HEK293 (cell line): Measurements from ENCODE around the gene AIMP2.

Experiments used
- CTCF ChIA-PET: fragments of 350-600 bp; formaldehyde crosslinking; extraction: SDS; loops from one replicate; lab custom pipeline; 2021; ENCODE audit warnings: antibody characterized with exemption; lab: Yijun Ruan, JAX
- POLR2A ChIA-PET: fragments of 300-600 bp; formaldehyde crosslinking; extraction: SDS; loops from one replicate; lab custom pipeline; 2020; ENCODE audit warnings: antibody characterized with exemption, inconsistent platforms; lab: Yijun Ruan, JAX
- H3K27ac ChIP-seq: fragments of 200-500 bp; sonication (Bioruptor generic); 2 replicates; pipeline ENCODE4 v1.5.1; 2014; ENCODE audit warnings: low read depth, low read length, control low read depth, inconsistent platforms; ENCODE audit errors: extremely low read depth
- H3K36me3 ChIP-seq, 2 experiments: fragments of 200-500 bp in 1 of 2; sonication (Bioruptor generic) in 1 of 2; 1 replicate in 1 of 2; 2 replicates in 1 of 2; pipeline ENCODE4 v1.5.1; 2014 to 2017; ENCODE audit warnings: inconsistent platforms in 2 of 2, low read length in 2 of 2; ENCODE audit not compliant: control insufficient read depth in 2 of 2, insufficient read depth in 1 of 2
- H3K4me1 ChIP-seq: fragments of 200-500 bp; sonication (Bioruptor generic); 2 replicates; pipeline ENCODE4 v1.5.1; 2014; ENCODE audit warnings: mild to moderate bottlenecking, low read length, inconsistent platforms; ENCODE audit not compliant: control insufficient read depth, insufficient read depth
- H3K4me3 ChIP-seq: 2 replicates; pipeline ENCODE4 v1.5.1; 2011; ENCODE audit warnings: low read depth, mild to moderate bottlenecking, control low read depth, low read length, moderate library complexity
- H3K9me3 ChIP-seq: fragments of 200-500 bp; sonication (Bioruptor generic); 2 replicates; pipeline ENCODE4 v1.5.1; 2014; ENCODE audit warnings: low read depth, low read length, inconsistent platforms; ENCODE audit not compliant: control insufficient read depth, insufficient read depth
- GLIS2 ChIP-seq: fragments of 450-650 bp; formaldehyde crosslinking; IDR thresholded peaks from 2 replicates; pipeline ENCODE4 v1.5.1; 2016; ENCODE audit warnings: missing biosample characterization, missing genetic modification characterization
- KLF7 ChIP-seq: fragments of 450-650 bp; formaldehyde crosslinking; IDR thresholded peaks from 2 replicates; pipeline ENCODE4 v1.5.1; 2016; ENCODE audit warnings: missing biosample characterization, missing genetic modification characterization, borderline replicate concordance
- KLF8 ChIP-seq: fragments of 450-650 bp; formaldehyde crosslinking; IDR thresholded peaks from 2 replicates; pipeline ENCODE4 v1.5.1; 2016; ENCODE audit warnings: missing biosample characterization, missing genetic modification characterization
- ZBTB11 ChIP-seq: fragments of 450-650 bp; formaldehyde crosslinking; conservative IDR thresholded peaks from 2 replicates; pipeline ENCODE4 v1.5.1; 2016; ENCODE audit warnings: low read depth, missing biosample characterization, missing genetic modification characterization
- ZBTB49 ChIP-seq: fragments of 450-650 bp; formaldehyde crosslinking; IDR thresholded peaks from 2 replicates; pipeline ENCODE4 v1.5.1; 2016; ENCODE audit warnings: missing biosample characterization, missing genetic modification characterization, low read depth
- ZFP41 ChIP-seq: fragments of 450-650 bp; formaldehyde crosslinking; IDR thresholded peaks from 2 replicates; pipeline ENCODE4 v1.5.1; 2016; ENCODE audit warnings: missing biosample characterization, missing genetic modification characterization, borderline replicate concordance
- ZNF174 ChIP-seq: fragments of 450-650 bp; formaldehyde crosslinking; IDR thresholded peaks from 2 replicates; pipeline ENCODE4 v1.5.0; 2017; ENCODE audit warnings: missing biosample characterization, mild to moderate bottlenecking, missing genetic modification characterization
- ZNF175 ChIP-seq: fragments of 450-650 bp; formaldehyde crosslinking; IDR thresholded peaks from 2 replicates; pipeline ENCODE4 v1.5.1; 2016; ENCODE audit warnings: missing biosample characterization, missing genetic modification characterization
- ZNF19 ChIP-seq: fragments of 450-650 bp; formaldehyde crosslinking; IDR thresholded peaks from 2 replicates; pipeline ENCODE4; 2016; ENCODE audit warnings: missing biosample characterization, missing genetic modification characterization, low read depth
- ZNF221 ChIP-seq: fragments of 450-650 bp; formaldehyde crosslinking; IDR thresholded peaks from 2 replicates; pipeline ENCODE4 v1.5.1; 2017; ENCODE audit warnings: missing biosample characterization, missing genetic modification characterization, borderline replicate concordance
- ZNF23 ChIP-seq: fragments of 450-650 bp; formaldehyde crosslinking; IDR thresholded peaks from 2 replicates; pipeline ENCODE4 v1.5.1; 2016; ENCODE audit warnings: missing biosample characterization, missing genetic modification characterization, borderline replicate concordance
- ZNF274 ChIP-seq, 2 experiments: fragments of 200-500 bp in 1 of 2; fragments of 450-650 bp in 1 of 2; sonication (Bioruptor generic) in 1 of 2; formaldehyde crosslinking in 1 of 2; IDR thresholded peaks; 2 replicates each; pipeline versions ENCODE4 v1.5.1 to v1.6.1; 2014 to 2016; ENCODE audit warnings: borderline replicate concordance in 1 of 2, inconsistent platforms in 1 of 2, low read length in 1 of 2, missing biosample characterization in 1 of 2, missing genetic modification characterization in 1 of 2
- ZNF354C ChIP-seq: fragments of 450-650 bp; formaldehyde crosslinking; IDR thresholded peaks from 2 replicates; pipeline ENCODE4 v1.5.1; 2016; ENCODE audit warnings: missing biosample characterization, missing genetic modification characterization, low read depth, borderline replicate concordance
- ZNF366 ChIP-seq: fragments of 450-650 bp; formaldehyde crosslinking; conservative IDR thresholded peaks from 2 replicates; pipeline ENCODE4 v1.5.1; 2016; ENCODE audit warnings: missing biosample characterization, missing genetic modification characterization
- ZNF48 ChIP-seq: fragments of 450-650 bp; formaldehyde crosslinking; IDR thresholded peaks from 2 replicates; pipeline ENCODE4 v1.5.1; 2016; ENCODE audit warnings: missing biosample characterization, missing genetic modification characterization
- ZNF571 ChIP-seq: fragments of 450-650 bp; formaldehyde crosslinking; IDR thresholded peaks from 2 replicates; pipeline ENCODE4 v1.5.0; 2017; ENCODE audit warnings: missing biosample characterization, missing genetic modification characterization
- ZNF670 ChIP-seq: fragments of 450-650 bp; formaldehyde crosslinking; IDR thresholded peaks from 2 replicates; pipeline ENCODE4 v1.5.1; 2016; ENCODE audit warnings: missing biosample characterization, missing genetic modification characterization, low read depth
- ZNF747 ChIP-seq: fragments of 450-650 bp; formaldehyde crosslinking; IDR thresholded peaks from 2 replicates; pipeline ENCODE4 v1.5.1; 2016; ENCODE audit warnings: missing biosample characterization, missing genetic modification characterization
- ZNF792 ChIP-seq: fragments of 450-650 bp; formaldehyde crosslinking; IDR thresholded peaks from 2 replicates; pipeline ENCODE4 v1.5.1; 2016; ENCODE audit warnings: missing biosample characterization, missing genetic modification characterization
- TF ChIP-seq, protein P1 (sequence below): fragments of 450-650 bp; formaldehyde crosslinking; IDR thresholded peaks from 2 replicates; pipeline ENCODE4 v1.5.1; 2016; ENCODE audit warnings: missing biosample characterization, missing genetic modification characterization, borderline replicate concordance

The AIMP2 gene

GRCh38 chr7:6011541-6011940 is 2.5 kb downstream of the AIMP2 start:
- ChIA-PET POLR2A (interaction anchor here (0.6 kb wide), 1 partner anchor 369 kb away, joined by 4 read pairs; no protein-coding TSS in a partner anchor), CTCF (interaction anchor here (0.6 to 1.2 kb wide), 2 partner anchors 11 to 96 kb away, joined by 3 read pairs; no protein-coding TSS in a partner anchor)
- TF ChIP-seq ZNF747 (tag by site-specific recombination) (no peak), ZNF19 (tag by site-specific recombination) (no peak), ZNF23 (tag by site-specific recombination) (no peak), ZNF48 (no peak), ZFP41 (no peak), ZNF175 (tag by site-specific recombination) (no peak), ZNF670 (tag by site-specific recombination) (no peak), KLF7 (tag by site-specific recombination) (no peak), ZBTB11 (tag by site-specific recombination) (no peak), ZNF174 (tag by site-specific recombination) (no peak), ZNF792 (tag by site-specific recombination) (no peak), KLF8 (no peak)
- TF ChIP-seq, protein P1, sequence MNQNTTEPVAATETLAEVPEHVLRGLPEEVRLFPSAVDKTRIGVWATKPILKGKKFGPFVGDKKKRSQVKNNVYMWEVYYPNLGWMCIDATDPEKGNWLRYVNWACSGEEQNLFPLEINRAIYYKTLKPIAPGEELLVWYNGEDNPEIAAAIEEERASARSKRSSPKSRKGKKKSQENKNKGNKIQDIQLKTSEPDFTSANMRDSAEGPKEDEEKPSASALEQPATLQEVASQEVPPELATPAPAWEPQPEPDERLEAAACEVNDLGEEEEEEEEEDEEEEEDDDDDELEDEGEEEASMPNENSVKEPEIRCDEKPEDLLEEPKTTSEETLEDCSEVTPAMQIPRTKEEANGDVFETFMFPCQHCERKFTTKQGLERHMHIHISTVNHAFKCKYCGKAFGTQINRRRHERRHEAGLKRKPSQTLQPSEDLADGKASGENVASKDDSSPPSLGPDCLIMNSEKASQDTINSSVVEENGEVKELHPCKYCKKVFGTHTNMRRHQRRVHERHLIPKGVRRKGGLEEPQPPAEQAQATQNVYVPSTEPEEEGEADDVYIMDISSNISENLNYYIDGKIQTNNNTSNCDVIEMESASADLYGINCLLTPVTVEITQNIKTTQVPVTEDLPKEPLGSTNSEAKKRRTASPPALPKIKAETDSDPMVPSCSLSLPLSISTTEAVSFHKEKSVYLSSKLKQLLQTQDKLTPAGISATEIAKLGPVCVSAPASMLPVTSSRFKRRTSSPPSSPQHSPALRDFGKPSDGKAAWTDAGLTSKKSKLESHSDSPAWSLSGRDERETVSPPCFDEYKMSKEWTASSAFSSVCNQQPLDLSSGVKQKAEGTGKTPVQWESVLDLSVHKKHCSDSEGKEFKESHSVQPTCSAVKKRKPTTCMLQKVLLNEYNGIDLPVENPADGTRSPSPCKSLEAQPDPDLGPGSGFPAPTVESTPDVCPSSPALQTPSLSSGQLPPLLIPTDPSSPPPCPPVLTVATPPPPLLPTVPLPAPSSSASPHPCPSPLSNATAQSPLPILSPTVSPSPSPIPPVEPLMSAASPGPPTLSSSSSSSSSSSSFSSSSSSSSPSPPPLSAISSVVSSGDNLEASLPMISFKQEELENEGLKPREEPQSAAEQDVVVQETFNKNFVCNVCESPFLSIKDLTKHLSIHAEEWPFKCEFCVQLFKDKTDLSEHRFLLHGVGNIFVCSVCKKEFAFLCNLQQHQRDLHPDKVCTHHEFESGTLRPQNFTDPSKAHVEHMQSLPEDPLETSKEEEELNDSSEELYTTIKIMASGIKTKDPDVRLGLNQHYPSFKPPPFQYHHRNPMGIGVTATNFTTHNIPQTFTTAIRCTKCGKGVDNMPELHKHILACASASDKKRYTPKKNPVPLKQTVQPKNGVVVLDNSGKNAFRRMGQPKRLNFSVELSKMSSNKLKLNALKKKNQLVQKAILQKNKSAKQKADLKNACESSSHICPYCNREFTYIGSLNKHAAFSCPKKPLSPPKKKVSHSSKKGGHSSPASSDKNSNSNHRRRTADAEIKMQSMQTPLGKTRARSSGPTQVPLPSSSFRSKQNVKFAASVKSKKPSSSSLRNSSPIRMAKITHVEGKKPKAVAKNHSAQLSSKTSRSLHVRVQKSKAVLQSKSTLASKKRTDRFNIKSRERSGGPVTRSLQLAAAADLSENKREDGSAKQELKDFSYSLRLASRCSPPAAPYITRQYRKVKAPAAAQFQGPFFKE (tag by site-specific recombination): no peak
- H3K9me3 ChIP-seq: no peaks in the 10 kb centered on the region
- H3K4me1 ChIP-seq: no peaks in the 10 kb centered on the region; the same call in 1 of the 2 replicates
- 0 out of 2 replicates have a peak overlapping the region, but pooled peaks have one; percentile 8 for H3K27ac ChIP-seq
- H3K36me3 ChIP-seq: peaks cover 17 to 36% of the 10 kb centered on the region in 2 experiments; a peak in 2 of 3 replicates
- no peak overlapping the region for H3K4me3 ChIP-seq

DNA sequence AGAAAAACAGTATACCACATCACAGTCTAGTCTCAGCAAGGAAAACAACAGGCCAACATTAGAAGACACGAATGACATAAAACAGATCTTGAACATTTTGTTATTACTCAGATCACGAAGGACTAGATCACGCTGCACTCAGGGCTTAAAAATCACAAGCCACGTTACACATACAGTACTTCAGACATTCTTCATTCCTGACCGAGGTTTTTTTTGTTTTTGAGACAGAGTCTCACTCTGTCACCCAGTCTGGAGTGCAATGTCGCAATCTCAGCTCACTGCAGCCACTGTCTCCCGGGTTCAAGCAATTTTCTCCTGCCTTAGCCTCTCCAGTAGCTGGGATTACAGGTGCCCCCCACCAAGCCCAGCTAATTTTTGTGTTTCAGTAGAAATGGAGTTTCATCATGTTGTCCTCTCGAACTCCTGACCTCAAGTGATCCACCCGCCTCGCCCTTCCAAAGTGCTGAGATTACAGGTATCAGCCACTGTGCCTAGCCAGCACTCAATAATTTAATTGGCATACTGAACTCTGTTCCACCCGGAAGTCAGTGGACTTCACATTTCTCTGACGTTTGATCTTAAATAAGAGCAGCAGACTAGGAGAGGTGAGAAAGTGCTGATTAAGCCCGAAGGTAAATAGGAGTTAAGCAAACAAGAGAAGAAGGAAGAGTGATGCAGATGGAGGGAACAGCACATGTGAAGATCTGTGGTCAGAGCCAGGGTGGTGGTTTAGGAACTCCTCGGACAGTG is 3.5 kb downstream of the AIMP2 start:
- no peaks in the 10 kb centered on the region for H3K9me3 ChIP-seq
- no peak overlapping the region for H3K27ac ChIP-seq
- no peaks in the 10 kb centered on the region; the same call in 1 of the 2 replicates for H3K4me1 ChIP-seq
- peaks cover 21 to 45% of the 10 kb centered on the region in 2 experiments; a peak in 2 of 3 replicates for H3K36me3 ChIP-seq
- CTCF ChIA-PET: interaction anchor here (0.6 to 1.2 kb wide), 3 partner anchors 10 to 95 kb away, joined by 3 to 6 read pairs (median 3); no protein-coding TSS in a partner anchor
- H3K4me3 ChIP-seq: no peak overlapping the region
- POLR2A ChIA-PET: interaction anchor here (0.6 kb wide), 2 partner anchors 191 to 368 kb away, joined by 3 to 4 read pairs; no protein-coding TSS in a partner anchor
- TF ChIP-seq GLIS2 (no peak), ZNF274 (IDR thresholded peaks at IDR 0.05; ENCODE audit: low read length) (no peak), ZNF274 (tag by site-specific recombination; IDR thresholded peaks at IDR 0.05; ENCODE audit: borderline replicate concordance) (no peak), ZBTB49 (tag by site-specific recombination) (no peak), ZNF366 (tag by site-specific recombination) (no peak), ZNF23 (tag by site-specific recombination) (no peak), ZNF221 (no peak), ZNF571 (tag by site-specific recombination) (no peak), ZNF354C (tag by site-specific recombination) (no peak)
